ENCODE measurements around the gene TRABD2B.

The TRABD2B gene

GRCh38 chr1:47903723-47904122 is 93.5 kb downstream of the TRABD2B start:
- no peak for DNase-seq

GRCh38 chr1:47901001-47901575 is 96.1 kb downstream of the TRABD2B start:
- DNase-seq, result no peak

GRCh38 chr1:47898133-47898845 is 98.9 kb downstream of the TRABD2B start:
- no peak for DNase-seq

GRCh38 chr1:47895279-47896125 is 101.7 kb downstream of the TRABD2B start:
- DNase-seq, result no peak

GRCh38 chr1:47894410-47895278 is 102.5 kb downstream of the TRABD2B start:
- no peak for DNase-seq

- no peak for DNase-seq
Observed at GRCh38 chr1:47893412-47893811, 103.8 kb downstream of the TRABD2B start.

GRCh38 chr1:47890779-47891178 is 106.4 kb downstream of the TRABD2B start:
- no peak for DNase-seq

GRCh38 chr1:47888294-47888629 is 108.9 kb downstream of the TRABD2B start:
- no peak for DNase-seq

GRCh38 chr1:47887475-47888293 is 109.5 kb downstream of the TRABD2B start:
- DNase-seq, result no peak

GRCh38 chr1:47887060-47887459 is 110.1 kb downstream of the TRABD2B start:
- DNase-seq, result no peak

GRCh38 chr1:47886141-47886540 is 111.0 kb downstream of the TRABD2B start:
- DNase-seq, result no peak

GRCh38 chr1:47885062-47885830 is 111.9 kb downstream of the TRABD2B start:
- no peak for DNase-seq

GRCh38 chr1:47883963-47884362 is 113.2 kb downstream of the TRABD2B start:
- no peak for DNase-seq

- DNase-seq, result no peak
Observed at GRCh38 chr1:47881505-47882442, 115.4 kb downstream of the TRABD2B start.

- no peak for DNase-seq
Observed at GRCh38 chr1:47876587-47876963, 120.6 kb downstream of the TRABD2B start.

GRCh38 chr1:47875831-47876586 is 121.2 kb downstream of the TRABD2B start:
- DNase-seq, result no peak

- DNase-seq, result no peak
Observed at GRCh38 chr1:47875036-47875435, 122.1 kb downstream of the TRABD2B start.

GRCh38 chr1:47873337-47873736 is 123.8 kb downstream of the TRABD2B start:
- DNase-seq, result no peak

GRCh38 chr1:47872886-47873285 is 124.3 kb downstream of the TRABD2B start:
- DNase-seq, result no peak
